HG03571 (cell line): ENCODE data around the gene AMHR2.

Source experiments
- ATAC-seq: cut with Tn5 transposase; IDR thresholded peaks from one replicate; pipeline ENCODE4 v1.9.1; 2021; ENCODE audit not compliant: unreplicated experiment

Gene AMHR2

DNA sequence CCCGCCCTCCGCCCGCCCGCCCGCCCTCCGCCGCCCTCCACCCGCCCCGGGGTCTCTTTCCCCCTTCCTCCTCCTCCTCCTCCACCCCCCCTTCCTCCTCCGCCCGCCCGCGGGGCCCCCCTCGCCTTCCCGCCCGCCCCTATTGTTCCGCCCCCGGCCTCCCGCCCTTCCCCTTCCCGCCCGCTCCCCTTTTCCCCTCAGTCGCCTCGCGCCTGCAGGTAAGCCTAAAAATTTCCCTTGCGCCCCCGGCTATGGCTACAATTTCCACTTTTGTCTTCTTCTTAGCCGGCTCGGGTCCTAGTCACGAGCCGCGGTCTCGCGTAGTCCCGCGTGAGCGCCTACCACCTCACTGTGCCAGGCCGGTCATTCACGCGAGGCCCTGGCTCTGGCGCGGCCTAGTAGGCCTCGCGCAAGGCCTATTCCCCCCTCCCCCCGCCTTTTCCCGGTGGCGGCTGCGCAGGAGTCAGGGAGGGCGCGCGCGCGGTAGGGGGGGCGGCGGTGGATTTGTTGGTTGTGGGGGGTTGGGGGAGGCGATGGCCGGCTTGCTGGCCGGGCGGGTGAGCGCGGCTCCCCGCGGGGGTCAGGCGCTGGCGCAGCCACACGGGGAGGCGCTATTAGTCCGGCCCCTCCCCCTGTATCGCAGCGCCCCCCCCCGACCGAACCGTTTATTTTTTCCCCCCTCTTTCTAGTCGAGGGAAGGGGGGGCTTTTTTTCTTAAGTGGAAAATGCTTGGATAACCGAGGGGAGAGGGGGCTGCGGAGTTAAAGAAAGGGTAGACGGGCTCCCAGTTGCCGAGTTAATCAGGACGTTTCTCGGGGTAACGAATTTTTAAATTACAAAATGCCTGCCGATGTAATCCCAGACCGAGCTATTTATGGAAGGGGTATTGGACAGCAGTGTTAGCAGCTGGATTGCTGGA lies 28.8 kb downstream of the AMHR2 start:
- ATAC-seq = no peak

DNA sequence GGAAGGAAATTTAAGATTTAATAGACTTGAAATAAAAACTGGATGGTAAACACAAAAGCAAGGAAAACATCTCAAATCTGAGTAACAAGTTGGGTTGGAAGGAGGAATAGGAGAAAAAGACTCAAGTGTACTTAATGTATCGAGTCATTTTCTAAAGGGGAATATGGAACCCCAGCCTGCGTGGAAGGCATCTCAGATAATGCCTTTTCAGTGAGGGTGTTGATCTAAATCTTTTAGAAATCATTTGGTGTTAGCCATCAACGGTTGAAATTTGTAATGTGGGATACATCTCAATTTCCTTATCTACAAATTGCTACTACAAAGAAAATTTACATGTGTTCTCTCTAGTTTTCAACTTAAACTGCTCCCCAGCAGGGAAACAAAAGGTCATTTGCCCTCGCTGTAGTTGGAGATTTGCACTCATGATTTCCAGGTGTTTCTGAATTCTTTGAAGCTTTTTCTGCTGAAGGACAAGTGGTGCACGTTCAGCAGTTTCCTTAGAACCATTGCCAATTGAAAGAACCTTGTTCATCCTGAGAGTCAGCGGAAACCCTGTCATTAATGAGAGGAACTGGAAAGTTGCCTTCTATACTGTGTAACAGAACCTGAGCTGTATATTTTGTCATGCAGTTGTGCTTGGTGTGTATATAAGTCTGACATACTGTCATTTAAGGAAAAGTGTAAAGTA lies 30.4 kb downstream of the AMHR2 start:
- no peak for ATAC-seq

DNA sequence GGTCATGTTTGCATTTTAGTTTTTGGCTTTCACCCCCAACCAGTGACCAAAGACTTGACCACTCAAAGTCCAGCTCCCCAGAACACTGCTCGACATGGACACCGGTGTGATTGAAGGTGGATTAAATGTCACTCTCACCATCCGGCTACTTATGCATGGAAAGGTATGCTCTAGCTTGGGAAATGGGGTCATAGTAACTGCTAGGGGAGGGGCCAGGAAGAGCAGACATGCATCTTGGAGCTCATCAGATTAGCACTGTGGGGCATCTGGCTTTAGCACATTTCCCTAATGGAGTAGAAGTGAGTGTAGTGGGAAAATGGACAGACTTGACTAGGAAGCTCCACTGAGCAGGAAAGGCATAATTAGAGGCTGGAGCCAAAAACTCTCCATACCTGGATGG lies 31.1 kb downstream of the AMHR2 start:
- ATAC-seq = no peak

DNA sequence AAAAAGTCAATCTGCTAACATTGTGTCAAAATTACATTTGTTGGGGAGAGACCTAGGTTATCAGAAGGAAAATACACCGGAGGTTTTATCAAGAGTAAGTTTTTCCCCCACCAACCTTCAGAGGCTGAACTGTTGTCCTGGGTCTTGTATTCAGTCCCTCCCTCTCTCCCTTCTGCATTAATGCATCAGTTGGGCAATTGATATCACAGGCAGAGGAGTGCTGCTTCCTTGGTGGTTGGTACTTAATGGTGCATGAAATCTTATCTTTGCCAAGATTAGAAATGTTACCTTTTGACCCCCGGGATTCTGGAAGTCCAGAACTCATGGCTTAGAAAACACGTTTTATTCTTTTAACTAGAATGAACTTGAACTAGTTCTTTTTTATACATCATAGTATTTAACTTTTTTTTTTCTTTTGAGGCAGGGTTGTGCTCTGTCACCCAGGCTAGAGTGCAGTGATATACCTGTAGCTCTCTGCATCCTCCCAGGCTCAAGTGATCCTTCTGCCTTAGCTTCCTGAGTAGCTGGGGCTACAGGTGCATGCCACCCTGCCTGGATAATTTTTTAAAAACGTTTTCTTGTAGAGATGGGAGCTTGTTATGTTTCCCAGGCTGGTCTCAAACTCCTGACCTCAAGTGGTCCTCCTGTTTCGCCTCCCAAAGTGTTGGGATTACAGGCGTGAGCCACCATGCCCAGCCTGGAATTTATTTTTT lies 33.2 kb downstream of the AMHR2 start:
- ATAC-seq = no peak

DNA sequence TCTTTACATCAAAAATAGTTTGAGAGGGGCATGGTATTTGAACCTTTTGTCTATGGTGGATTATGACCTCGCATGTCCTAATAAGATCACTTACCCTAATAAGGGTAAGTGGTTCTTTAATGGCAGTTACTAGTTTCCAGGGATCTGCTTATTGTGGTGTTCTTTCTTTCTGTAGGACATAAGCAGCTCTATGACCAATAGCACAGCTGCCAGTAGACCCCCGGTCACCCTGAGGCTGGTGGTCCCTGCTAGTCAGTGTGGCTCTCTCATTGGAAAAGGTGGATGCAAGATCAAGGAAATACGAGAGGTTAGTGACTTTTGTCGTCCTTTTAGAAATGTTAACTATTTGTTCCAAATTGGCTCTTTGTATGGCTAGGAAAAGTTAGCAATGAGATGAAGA lies 35.4 kb downstream of the AMHR2 start:
- no peak for ATAC-seq

DNA sequence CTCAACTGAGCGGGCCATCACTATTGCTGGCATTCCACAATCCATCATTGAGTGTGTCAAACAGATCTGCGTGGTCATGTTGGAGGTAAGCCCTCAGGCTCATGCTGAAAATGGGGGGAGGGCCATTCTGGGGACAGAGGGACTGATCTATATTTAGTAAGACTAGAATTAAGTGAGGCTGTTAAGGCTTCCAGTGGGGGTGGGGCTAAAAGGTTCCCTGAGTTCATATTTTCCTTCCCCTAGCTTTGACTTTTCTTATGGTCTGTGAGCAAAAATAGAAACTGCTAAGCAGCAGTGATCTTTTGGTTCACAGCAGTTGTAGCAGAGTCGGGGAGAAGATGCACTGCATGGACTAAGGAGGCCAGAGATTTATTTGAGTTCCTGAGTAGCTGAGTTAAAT lies 37.4 kb downstream of the AMHR2 start:
- no peak for ATAC-seq

DNA sequence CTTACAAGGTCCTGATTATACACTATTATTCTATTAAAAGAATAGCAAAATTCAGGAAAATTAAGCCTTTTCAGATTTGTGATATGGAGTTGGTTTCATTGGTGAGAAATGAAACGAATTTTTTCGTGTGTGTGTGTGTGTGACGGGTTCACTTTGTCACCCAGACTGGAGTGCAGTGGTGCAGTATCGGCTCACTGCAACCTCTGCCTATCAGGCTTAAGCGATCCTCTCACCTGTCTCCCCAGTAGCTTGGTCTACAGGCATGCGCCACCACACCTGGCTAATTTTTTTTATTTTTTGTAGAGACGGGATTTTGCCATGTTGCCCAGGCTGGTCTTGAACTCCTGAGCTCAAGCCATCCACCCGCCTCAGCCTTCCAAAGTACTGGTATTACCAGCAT lies 37.9 kb downstream of the AMHR2 start:
- no peak for ATAC-seq

DNA sequence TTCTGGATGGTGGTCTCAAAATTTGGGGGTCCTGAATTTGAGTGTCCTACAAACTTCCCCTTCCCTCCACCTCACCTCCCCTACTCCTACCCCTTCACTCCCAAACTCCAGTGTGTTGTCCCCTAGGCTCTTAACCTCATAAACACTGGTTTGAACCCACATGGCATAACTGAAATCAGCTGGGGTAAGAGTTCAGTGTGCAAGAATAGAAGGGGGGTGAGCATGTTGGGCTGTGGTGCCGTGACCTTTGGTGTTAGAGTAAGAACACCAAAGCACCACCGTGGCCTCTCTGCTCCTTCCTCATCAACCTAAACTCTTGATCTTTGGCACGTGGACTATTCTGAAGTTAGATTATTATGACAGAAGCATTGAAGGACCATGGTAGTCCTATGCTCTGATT lies 39.3 kb downstream of the AMHR2 start:
- ATAC-seq = no peak

DNA sequence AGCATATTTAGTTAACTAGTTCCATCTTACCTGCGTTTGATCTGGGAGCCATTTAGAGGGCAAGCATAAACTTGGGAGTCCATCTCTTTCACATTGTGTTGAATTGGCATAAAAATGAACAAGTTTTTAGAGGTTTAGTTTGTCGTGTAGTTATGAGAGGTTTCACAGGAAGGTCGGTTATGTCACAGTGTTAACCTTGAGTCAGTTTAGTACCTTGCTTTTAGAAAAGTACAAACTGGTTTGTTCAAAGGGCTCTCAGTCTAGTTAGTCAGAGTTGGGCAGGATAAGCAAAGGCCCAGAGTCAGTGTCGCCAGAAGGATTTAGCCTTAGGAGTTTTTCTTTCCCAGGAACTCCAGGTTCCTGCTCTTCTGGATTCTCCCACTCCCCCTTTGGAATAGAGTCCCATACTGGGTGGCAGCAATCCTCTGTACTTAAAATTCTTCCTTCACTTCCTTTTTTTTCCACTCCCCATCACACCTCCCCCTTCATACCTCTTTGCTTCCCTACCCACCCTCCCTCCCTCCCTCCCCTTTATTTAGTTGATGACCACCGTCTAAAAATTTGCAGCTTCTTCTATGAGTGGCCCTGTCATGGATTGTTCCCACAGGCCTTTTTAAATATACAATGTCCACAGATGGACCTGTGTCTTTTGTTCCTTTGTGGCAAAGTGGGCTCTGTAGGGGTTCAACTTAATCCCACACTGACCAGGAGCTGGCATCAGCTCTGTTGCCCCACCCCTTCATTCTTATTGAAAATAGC lies 40.3 kb downstream of the AMHR2 start:
- ATAC-seq = no peak

DNA sequence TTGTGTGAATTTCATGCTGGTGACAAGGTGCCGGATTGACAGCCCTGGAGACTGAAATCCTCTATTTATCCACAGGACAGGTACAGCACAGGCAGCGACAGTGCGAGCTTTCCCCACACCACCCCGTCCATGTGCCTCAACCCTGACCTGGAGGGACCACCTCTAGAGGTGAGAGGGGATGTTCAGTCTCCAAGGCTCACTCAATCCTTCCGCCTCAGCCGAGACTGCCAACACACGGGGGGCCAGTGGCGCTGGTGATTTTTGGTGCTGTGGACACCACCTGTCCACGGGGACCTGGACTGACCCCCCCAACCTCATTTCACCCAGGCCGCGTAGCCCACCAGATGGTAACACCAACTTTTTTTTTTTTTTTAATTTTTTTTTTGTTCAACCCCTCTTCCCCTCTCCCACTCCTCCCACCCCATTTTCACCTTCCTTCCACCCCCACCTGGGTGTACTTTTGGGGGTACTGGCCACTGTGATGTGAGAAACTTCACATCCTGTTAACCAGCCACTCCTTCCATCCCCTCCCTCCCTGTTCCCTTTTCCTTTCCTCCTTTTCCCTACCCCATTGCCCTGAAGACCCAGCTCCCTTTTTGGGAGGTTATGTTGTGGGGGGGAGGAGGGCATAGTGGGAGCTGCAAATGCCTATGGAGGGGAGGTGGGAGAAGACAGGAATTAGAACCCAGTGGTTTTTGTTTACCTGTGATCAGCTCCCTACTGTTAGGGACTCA lies 41.2 kb downstream of the AMHR2 start:
- no peak for ATAC-seq

DNA sequence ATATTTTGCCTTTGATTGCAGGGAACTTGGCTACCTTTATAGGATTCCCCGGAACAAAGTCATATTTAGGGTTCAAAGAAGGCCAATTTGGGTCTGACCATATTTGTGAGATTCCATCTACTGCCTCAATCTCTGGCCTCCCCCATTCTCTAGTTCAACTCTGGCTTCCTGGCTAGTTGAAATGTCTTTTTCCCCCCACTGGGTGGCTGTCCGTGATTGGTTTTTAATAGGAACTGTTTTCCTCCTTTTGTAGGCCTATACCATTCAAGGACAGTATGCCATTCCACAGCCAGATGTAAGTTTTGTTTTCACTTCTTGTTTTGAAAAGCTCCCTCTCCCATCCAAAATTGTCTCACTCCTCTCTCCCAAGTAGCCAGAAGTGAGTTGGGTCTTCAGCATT lies 42.0 kb downstream of the AMHR2 start:
- ATAC-seq = no peak

DNA sequence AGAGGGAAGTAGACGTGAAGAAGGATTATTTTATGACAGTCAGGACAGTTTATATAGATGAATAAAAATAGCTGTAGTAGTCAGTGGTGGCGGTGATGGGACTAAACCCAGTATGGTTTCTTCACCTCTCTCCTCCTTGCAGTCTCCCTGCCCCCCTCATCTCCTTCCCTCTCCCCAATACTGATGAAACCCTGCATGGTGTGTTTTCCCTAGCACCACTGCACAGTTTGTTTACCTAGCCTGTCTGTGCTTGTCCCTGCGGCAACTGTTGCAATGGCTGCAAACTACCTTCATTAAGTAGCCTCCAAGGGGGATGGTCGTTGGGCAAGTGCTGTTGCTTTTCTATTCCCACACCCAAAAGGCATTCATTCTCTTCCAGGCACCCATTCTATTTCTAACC lies 43.0 kb downstream of the AMHR2 start:
- ATAC-seq = no peak

DNA sequence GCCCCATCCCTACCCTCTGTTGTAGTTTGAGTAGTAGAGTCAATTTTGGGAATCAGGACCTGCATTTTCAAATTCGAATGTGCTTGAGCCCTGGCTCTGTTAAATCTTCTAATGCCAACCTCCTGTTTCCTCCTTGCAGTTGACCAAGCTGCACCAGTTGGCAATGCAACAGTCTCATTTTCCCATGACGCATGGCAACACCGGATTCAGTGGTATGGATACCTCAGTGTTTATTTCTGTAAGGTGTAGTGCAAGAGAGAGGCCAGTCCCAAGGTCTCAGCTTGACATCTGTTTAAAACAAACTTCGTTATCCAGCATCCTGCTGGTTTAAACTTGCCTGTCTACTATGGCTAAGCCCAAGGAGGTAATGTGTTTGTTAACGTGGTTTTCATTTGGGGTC lies 43.4 kb downstream of the AMHR2 start:
- no peak for ATAC-seq

DNA sequence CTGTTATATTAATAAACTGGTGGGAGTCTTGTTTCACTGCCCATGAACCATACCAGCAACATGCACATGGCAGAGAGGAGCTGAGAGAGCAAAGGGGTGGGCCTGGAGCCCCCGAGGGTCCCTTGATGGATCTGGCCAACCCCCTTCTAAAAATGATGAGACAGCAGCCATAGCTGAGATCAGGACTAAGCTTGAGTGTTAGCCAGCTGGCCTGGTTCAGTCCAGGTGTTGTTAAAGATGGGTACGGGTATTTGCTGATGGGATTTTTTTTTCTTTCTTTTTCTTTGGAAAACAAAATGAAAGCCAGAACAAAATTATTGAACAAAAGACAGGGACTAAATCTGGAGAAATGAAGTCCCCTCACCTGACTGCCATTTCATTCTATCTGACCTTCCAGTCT lies 44.2 kb downstream of the AMHR2 start:
- no peak for ATAC-seq

DNA sequence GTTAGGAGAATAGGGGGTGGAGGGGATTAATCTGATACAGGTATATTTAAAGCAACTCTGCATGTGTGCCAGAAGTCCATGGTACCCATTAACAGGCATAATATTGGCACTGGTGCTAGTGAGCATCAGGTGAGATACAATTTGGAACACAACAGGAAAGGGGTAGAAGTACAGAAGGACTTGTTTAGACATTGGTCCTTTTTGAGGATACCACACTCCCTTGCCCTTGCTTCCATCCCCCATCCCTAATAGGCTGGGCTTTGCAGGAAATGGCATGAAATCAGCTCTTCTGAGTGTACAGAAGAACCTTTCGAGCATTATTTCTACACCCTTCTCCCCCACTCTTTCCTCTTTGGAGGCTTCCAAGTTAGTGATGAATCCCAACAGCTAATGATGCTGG lies 44.6 kb downstream of the AMHR2 start:
- ATAC-seq = no peak

DNA sequence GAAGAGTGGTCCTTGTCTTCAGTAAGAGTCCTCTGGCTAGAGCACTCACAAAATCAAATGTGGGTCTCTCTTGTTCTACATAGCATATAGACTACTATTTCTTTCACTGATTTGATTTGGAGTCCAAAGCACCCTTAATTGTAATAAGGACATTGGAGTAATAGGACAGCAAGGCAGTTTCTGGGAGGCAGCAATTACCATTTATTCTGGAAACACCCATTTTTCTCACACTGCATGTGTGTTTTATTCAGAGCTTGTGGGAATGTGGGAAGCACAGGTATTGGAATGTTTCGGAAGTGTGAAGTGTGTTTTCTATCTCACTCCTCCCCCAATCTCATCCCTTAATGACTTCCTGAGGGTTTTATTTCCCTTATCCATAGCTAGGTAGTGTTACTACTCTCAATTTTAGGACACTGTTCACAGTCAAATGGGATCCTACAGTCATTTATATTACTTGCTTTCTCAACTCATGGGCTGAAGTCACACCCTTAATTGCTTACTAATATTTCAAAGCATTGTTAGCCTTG lies 48.5 kb downstream of the AMHR2 start:
- no peak for ATAC-seq

DNA sequence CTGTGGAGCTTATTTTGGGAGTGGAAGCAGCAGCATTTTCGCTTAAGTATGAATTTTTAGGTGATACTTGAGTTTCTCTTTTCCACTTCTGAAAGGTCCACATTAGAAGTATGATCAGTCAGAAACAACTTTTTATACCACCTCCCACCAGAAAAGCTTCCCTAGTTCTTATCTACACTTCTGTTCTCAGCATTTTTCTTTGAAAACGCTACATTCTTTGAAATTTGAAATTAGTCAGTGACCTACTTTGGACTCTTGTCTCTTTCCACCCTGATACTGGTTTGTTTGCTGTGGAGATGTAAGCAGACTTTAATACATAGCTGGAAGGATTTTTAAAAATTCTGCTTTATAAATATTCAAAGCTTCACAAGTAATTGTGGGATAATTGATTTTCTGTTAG lies 50.4 kb downstream of the AMHR2 start:
- ATAC-seq = no peak

DNA sequence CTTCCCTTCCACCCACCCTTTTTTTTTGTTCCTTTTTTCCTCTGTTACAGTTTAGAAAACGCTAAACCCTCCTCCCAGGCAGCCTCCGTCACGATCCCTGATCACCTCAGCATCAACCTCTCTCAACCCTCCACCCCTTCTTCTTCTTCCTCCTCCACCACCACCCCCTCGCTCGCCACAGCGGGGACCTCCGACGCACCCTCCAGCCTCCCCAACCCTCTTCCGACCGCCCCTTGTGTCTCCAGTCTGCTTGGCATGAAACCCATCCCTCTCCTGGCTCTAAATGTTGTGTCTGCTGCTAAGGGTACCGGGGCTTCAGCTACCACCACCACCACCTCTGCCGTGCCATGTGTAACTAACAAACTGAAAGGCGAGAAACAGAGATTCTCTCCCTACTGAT lies 51.2 kb downstream of the AMHR2 start:
- no peak for ATAC-seq

DNA sequence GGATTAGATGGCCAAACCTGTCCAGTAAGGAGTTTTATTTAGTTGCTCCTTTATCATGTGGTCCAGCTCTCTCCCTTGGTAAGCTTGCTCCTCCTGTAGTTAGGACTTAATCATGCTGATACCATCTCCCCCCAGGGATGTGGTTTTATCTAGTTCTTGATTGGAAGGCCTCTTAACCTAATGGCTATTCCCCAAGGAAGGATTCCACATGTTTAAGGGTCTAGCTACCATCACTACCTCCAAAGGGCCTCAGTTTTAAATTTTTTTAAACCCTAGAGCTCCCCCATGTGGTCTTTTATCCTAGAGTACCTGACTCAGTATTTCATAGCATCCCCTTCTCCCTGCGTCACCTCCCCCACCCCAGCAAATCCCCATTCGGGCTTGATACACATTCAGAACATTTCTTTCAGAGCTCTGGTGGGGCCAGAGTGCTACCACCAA lies 53.1 kb downstream of the AMHR2 start:
- ATAC-seq = no peak

DNA sequence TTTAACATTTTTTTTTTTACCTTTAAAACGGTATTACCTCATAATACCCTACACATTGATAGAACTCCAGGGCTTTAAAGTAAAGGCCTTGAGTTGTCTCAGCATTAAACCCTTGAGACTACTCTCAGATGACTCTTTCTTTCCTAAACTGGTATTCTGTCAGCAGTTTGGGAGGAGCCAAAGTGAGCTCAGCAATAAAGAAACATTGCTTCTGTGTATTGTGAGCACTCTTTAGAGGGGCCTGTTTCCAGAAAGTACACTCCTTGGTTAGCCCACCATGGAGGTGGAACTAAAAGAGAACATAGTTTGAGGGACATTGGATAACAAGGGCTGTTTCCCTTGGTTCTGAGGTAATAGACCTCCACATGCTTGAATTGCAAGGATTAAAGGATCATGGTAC lies 55.2 kb downstream of the AMHR2 start:
- ATAC-seq = no peak
